HG03439 (cell line): ENCODE measurements around the gene NRIP3.

Source experiments
- ATAC-seq: cut with Tn5 transposase; IDR thresholded peaks from one replicate; pipeline ENCODE4 v1.9.1; 2021; ENCODE audit warnings: mild to moderate bottlenecking, moderate library complexity; ENCODE audit not compliant: unreplicated experiment

Gene NRIP3

DNA sequence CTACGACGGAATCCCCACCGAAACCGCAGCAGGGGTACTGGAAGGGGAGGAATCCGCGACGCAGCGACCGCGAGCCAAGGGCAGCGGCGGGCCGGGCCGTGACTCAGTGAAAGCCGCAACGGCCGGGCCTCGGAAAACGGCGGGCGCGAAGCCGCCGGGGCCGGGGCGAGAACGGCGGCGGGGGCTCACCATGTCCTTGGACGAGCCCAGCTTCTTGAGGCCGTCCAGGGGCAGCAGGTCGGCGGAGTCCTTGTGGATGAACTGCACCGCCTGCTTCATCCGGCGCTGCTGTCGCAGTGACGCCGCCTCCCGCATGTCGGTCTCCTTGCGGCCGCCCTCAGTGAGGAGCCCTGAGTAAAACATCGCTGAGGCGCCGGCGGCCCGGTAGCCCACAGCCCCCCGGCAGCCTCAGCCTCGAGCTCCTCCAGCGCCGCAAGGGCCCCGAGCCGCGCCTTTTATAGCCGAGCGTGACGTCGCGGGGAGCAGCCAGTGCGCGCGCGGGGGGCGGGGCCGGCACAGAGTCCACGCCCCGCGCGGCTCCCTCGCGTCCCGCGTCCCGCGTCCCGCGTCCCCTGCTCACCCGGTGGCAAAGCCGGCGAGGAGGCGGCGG lies at the start of gene NRIP3:
Gene NRIP3 (minus strand): TSS at position 429 of the 610 bp plus-strand sequence. CDS start 66 bp downstream, at position 363.
- ATAC-seq = no peak

DNA sequence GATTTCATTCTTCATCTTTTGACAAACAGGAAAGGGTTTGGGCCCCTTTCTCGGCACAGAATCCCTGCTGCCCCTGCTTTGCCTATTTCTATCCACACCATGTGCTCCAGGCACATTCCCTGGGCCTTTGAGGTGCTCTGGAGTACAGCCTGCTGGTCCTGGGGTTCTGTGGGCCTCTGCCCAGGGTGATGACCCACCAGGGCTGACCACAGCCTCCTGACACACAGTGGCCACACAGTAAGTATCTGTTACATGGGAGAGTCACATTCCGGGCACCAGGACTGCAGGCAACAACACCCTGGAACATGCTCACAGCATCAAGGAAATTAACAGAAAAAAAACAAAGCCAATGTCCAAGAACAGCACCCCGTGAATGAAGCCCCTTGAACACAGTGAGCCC lies 48.5 kb upstream of the NRIP3 start:
- ATAC-seq = no peak

DNA sequence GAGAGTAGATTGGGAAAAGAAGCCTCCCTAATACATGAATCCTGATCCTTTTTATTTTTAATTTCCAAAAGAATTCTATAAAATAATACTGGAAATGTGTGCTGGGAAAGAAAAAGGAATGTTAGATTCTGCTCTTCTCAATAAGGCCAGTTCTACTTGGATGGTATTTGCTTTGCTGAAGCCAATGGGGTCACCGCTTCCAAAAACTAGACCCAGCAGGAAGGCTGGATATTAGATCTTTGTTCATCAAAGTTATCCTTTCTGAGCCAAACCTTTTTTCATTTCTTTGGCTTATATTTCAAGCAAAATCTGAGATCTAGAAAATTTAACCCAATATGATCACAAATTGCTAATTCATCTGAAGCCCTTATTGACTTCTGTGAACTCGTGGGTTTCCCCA lies 46.2 kb upstream of the NRIP3 start:
- ATAC-seq = no peak

DNA sequence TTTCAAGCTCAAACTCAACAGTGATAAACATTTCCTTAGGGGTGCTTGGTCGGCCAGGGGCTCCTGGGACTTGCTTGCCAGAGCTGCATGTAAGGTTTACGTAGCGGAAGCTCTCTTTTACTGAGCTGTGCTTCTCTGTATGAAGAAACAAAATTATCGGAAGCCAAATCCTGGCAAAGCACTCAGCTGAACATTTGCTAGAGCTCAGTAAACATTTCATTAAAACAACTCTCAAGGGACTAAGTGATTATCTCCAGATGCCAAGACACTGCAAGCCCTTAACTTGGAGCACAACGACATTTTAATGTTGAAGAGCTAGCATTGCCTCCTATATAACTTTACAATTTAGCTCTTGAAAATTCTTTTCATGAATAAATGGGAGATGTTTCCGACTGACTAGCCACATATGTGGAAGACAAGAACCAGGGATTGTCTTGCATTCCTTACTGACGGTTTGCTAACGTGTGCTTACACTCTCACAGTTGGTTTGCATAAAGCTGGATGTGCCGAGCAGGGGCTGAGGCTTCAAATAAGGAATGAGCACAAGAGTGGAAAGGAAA lies 44.2 kb upstream of the NRIP3 start:
- ATAC-seq = no peak

DNA sequence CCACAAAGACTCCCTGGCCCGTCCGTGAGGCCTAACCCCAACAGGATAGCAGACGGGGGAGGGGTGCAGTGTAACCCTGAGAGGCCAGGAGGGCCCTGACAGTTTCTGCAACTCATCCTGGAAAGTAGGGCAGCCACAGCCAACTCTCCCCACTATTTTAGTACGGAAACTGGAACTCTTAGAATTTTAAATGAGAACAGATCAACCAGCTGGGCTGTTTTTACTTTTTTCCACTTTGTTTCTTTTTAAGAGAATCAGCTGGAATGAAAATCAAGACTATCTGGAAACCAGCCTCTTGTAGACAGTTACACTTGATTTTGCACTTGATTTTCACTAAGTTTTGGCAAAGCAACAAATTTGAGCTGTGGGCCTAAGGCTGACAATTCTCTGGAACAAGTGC lies 42.7 kb upstream of the NRIP3 start:
- no peak for ATAC-seq

GRCh38 chr11:9042488-9042887 lies 38.7 kb upstream of the NRIP3 start:
- ATAC-seq = no peak

DNA sequence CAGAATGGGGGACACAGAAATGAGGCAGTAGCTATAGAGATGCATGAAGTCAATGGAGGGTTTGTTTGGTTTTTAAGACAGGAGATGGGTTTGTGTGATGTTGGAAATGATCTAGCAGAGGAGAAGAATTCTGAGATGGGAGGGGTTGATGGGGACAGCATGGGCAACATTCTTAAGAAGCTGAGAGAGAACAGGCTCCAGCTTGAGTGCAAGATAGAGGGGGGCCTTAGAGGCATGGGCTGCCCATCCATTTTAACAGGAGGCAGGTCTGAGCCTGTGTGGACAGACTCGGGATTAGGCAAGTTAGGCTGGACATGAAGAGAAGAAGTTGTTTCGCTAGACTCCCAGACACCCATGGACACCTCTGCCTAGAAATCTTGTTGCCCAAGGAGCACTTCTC lies 37.9 kb upstream of the NRIP3 start:
- ATAC-seq = no peak

GRCh38 chr11:9040410-9040809 lies 36.6 kb upstream of the NRIP3 start:
- no peak for ATAC-seq

GRCh38 chr11:9039863-9040262 lies 36.1 kb upstream of the NRIP3 start:
- ATAC-seq = no peak

DNA sequence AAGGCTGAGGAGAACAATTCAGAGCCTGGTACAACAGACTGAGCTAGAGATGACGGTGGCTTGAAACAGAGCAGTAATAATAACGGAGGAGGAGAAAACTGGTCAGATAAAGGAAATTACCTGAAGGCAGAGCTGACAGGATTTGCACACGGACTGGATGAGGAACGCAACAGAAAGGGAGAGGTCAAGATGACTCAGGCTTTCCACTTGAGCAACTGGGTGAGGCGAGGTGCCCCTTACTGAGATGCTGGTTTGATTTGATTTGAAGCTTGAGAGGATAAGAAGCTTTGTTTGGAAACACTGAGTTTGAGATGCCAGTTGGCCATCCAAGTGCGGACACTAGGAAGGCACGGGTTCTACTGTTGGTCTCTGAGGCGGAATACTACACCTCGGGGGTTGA lies 35.4 kb upstream of the NRIP3 start:
- ATAC-seq = no peak

GRCh38 chr11:9038541-9038940 lies 34.7 kb upstream of the NRIP3 start:
- no peak for ATAC-seq

GRCh38 chr11:9037963-9038362 lies 34.2 kb upstream of the NRIP3 start:
- ATAC-seq = no peak

DNA sequence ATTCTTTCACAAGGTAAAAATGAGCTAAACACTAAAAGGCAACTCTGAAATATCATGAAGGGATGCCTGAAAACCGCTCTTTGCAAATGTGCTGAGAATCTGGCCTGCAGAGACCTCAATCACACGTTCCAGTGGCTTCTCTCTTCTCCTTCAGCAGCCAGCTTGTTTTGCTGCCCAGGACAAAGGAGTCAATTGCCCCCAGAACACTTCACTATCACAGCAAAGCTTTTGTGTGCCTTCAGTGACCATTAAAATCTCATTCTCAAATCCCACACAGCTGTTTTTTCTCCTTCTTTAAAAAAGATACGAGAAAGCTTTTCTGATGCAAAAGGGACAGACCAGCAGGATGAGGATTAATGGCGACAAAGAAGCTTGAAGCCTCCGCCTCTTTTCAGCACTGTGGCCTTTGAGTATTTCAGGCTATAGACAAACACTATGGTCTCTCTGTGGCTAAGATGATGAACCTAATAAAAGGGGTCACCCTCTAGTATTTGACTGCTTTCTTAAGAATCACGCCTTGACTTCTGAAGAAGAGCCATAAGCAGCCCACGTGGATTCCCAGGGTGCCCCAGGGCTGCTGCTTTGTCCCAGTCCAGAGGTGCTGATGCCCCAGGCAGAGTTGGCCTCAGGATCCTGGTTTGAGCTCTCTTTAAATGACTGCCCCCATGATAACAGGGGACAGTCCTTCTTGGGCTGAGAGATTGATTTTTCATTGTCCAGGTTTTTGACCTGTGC lies 33.4 kb upstream of the NRIP3 start:
- no peak for ATAC-seq

- no peak for ATAC-seq
Measured at GRCh38 chr11:9030601-9031000, 26.8 kb upstream of the NRIP3 start.

- no peak for ATAC-seq
Measured at GRCh38 chr11:9029422-9029821, 25.6 kb upstream of the NRIP3 start.

- ATAC-seq = no peak
Measured at GRCh38 chr11:9028581-9028980, 24.8 kb upstream of the NRIP3 start.

- no peak for ATAC-seq
Measured at GRCh38 chr11:9025101-9025850, 21.5 kb upstream of the NRIP3 start.

- ATAC-seq = no peak
Measured at GRCh38 chr11:9022961-9023680, 19.3 kb upstream of the NRIP3 start.

DNA sequence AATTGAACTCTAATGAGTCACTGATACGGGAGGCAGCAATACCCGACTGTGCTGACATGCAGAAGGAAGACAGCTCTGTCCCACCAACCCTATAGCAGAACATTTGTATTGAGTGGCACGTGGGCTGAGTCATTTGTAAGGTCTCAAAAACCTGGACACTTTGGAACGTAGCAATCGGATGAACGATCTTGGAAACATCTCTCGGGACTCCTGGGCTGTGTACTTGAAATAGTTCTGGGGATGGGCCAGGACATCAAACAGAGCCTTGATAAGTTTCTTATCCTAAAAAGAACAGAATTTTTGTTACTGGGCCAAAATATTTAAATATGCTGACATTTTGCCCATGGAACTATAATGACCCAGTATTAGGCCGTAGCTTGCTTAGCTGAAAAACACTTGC lies 17.1 kb upstream of the NRIP3 start:
- ATAC-seq = no peak

DNA sequence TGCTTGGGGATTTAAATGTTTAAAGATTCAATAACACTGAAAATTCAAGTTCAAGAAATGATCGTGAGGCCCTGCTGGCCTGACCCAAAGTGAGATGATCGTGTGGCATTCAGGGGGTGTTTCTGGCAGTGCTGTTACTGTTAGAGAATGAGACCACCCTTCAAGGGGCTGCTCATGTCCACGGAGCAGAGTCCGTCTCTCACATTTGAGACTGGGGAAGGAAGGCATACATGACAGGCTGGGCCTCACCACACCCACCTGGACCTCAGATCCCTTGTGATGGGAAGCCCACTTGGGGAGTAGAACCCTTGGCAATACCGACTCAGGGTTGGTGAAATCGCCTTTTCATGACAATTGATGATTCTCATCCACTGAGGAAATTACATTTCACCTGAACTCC lies 16.1 kb upstream of the NRIP3 start:
- ATAC-seq = no peak

DNA sequence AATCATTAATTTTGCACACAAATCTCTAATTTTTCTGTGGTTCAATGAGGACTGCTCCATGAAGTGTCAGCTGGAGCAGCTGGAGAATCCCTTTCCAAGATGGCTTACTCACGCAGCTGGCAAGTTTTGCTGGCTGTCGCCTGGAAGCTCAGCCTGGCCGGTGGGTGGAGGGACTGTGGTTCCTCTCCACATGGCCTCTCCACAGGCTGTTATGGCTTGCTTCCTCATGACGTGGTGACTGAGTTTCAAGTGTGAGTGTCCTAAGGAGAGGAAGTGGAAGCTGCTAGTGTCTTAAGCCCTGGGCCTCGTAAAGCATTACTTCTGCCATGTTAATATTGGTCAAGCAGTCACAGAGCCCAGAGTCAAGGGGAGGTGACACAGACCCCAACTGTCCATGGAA lies 14.0 kb upstream of the NRIP3 start:
- ATAC-seq = no peak
